GM15510 (cell line): ENCODE results near the gene RAD51B.

Source experiments
- POLR2A ChIP-seq: IDR thresholded peaks from 3 replicates; pipeline ENCODE4 v1.6.1; 2011; ENCODE audit warnings: borderline replicate concordance; ENCODE audit not compliant: insufficient read length; ENCODE audit errors: extremely low read depth

The RAD51B gene

GRCh38 chr14:68210729-68211299 lies 391.2 kb downstream of the RAD51B start:
- no peak for TF ChIP-seq POLR2A

- no peak for TF ChIP-seq POLR2A
Measured at GRCh38 chr14:68211421-68211820, 391.8 kb downstream of the RAD51B start.

GRCh38 chr14:68211886-68212285 lies 392.3 kb downstream of the RAD51B start:
- no peak for TF ChIP-seq POLR2A

- no peak for TF ChIP-seq POLR2A
Measured at GRCh38 chr14:68212361-68212760, 392.8 kb downstream of the RAD51B start.

- TF ChIP-seq POLR2A = no peak
Measured at GRCh38 chr14:68214431-68214830, 394.9 kb downstream of the RAD51B start.

DNA sequence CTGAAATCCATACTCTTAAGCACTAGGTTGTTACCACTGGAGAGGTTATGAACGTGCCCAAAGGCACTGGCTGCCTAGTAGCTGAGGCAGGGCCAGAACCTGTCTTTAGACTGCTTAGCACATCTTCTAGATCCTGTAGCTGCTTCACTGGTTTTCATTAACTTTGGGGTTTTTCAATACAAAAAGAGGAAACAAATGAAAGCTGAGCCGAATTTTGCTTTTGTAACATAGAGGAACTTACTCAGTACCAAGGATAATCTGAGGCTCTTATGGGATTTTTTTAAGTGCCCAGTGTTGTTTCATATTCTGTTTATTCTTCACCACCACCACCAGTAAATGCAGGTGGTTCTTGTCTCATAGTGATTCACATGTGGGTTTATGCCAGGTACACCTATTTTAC lies 396.1 kb downstream of the RAD51B start:
- no peak for TF ChIP-seq POLR2A

DNA sequence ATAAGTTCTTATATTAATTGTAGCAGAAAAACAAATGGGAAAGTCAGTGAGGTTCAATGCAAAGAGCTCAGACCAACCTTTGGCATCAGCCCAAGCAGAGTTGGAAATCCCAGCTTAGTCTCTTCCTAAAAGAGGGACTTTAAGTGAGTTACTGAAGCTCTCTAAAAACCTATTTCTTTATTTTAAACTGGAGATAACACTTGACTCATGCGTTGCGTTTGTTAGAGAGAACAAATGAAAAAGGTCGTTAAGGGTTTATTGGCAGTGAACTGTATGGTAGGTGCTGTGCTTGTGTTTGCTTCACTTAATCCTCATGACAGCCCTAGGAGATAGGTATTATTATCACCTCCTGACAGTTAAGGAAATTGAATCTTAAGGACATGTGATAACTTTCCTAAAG lies 396.5 kb downstream of the RAD51B start:
- TF ChIP-seq POLR2A = no peak

- no peak for TF ChIP-seq POLR2A
Measured at GRCh38 chr14:68216957-68217356, 397.4 kb downstream of the RAD51B start.

- no peak for TF ChIP-seq POLR2A
Measured at GRCh38 chr14:68217791-68218340, 398.3 kb downstream of the RAD51B start.

DNA sequence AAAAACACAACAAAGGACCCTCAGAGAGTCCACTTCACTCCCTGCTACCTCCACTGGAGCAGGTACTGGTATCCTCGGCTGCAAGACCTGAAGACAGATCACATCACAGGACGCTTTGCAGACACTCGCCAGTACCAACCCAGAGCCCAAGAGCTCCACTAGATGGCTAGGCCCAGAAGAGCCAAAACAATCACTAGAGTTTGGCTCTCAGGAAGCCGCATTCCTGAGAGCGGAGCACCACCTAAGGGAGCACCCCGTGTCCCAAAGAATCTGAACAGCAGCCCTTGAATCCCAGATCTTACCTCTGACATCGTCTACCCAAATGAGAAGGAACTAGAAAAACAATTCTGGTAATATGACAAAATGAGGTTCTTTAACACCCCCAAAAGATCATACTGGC lies 399.8 kb downstream of the RAD51B start:
- TF ChIP-seq POLR2A = no peak

DNA sequence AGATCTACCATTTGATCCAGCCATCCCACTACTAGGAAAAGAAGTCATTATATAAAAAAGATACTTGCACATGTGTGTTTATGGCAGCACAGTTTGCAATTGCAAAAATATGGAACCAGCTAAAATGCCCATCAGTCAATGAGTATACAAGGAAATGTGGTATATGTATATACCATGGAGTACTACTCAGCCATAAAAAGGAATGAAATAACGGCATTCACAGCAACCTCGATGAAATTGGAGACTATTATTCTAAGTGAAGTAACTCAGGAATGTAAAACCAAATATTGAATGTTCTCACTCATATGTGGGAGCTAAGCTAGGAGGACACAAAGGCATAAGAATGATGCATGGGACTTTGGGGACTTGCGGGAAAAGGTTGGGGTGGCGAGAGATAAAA lies 402.6 kb downstream of the RAD51B start:
- TF ChIP-seq POLR2A = no peak

DNA sequence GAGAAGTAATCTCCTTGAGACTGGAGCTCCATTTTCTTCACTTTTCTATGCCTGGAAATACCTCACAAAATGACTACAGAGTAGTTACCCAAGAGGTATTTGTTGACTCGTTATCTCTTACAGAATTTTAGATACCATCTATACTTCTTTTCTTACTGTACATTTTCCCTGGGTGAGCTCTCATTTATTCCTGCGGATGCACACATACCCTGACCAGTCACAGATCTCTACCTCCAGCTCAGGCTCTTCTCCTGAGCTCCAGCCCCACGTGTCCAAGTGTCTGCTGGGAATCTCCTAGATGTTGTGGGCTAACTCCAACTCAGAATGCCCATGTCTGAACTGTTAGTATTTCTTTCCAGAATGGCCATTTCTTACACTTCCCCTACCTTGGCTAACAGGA lies 403.1 kb downstream of the RAD51B start:
- TF ChIP-seq POLR2A = no peak

GRCh38 chr14:68223631-68224030 lies 404.1 kb downstream of the RAD51B start:
- TF ChIP-seq POLR2A = no peak

DNA sequence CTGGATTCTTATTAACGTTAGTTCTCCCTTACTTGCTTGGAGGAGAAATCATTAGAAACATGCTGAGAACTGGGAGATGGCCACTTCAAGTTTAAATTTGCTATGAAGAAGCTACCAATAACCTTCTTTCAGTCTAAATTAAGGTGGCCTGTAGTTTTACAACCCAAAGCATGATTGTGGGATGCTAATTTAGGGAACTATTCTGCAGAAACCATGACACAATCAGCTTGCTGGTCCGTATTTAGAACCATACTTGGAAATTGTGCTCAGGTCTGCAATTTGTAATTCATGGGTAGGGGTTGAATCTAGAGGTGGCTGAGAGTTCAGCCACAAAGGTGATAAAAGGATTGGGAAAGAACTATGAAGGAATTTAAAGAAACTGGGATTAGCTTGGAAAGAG lies 405.7 kb downstream of the RAD51B start:
- no peak for TF ChIP-seq POLR2A

- TF ChIP-seq POLR2A = no peak
Measured at GRCh38 chr14:68226523-68226922, 406.9 kb downstream of the RAD51B start.

DNA sequence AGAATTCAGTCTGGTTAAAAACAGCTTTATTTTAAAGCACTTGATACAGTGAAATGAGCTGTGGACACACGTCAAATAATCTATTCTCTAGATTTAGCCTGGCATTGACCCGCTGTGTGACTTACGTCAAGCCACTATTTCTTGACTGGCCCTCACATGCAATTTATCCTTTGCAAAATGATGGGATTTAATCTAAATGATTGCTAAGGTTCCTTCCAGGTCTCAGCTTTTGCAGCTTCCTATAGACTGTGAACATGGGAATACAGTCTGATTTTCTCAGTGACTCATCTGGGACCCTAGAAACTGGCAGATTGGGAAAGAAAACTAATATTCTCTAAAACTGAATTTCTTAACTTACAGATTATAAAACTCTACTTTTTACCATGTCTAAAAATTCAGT lies 409.1 kb downstream of the RAD51B start:
- TF ChIP-seq POLR2A = no peak
